Progenitor cell of endocrine pancreas (in vitro differentiated cells): ENCODE data around the gene EYA4. TPM values are rescaled to one million over a fixed set of nuclear protein-coding genes. Genes with fewer than 3 reads are reported as not detected.

Experiments
- DNase-seq: peaks from one replicate; pipeline ENCODE4 v3.0.0; 2021; ENCODE audit warnings: low spot score; ENCODE audit not compliant: unreplicated experiment
- H3K27ac Mint-ChIP-seq: 2 replicates; pipeline ENCODE4 v1.8.0; 2021; ENCODE audit warnings: mild to moderate bottlenecking, moderate library complexity, mixed read lengths
- H3K27me3 Mint-ChIP-seq: 2 replicates; pipeline ENCODE4 v1.8.0; 2021; ENCODE audit warnings: mixed read lengths
- H3K36me3 Mint-ChIP-seq: 2 replicates; pipeline ENCODE4 v1.8.0; 2022; ENCODE audit warnings: mixed read lengths; ENCODE audit not compliant: insufficient read depth
- H3K4me1 Mint-ChIP-seq: 2 replicates; pipeline ENCODE4 v1.8.0; 2021; ENCODE audit warnings: low read depth, mixed read lengths
- H3K4me3 Mint-ChIP-seq: 2 replicates; pipeline ENCODE4 v1.8.0; 2021; ENCODE audit warnings: low read depth, mild to moderate bottlenecking, moderate library complexity, mixed read lengths
- H3K9me3 Mint-ChIP-seq: 2 replicates; pipeline ENCODE4 v1.8.0; 2021; ENCODE audit warnings: low read depth, mixed read lengths
- CTCF ChIP-seq: fragments of 200-600 bp; sonication (generic); IDR thresholded peaks from one replicate; pipeline ENCODE4 v1.5.0; 2021; ENCODE audit warnings: antibody characterized with exemption, mild to moderate bottlenecking; ENCODE audit not compliant: unreplicated experiment
- total RNA-seq: library from RNA; stranded (reverse); gene quantifications from 2 replicates; pipeline ENCODE4 v1.2.1, GENCODE V29; 2021

EYA4 gene
- total RNA-seq, 1 donor from 2014 or later, result 0.41 TPM

GRCh38 chr6:133359256-133359655 lies 118.1 kb downstream of the EYA4 start:
- Mint-ChIP-seq H3K27ac (no peak overlapping the region), H3K4me3 (no peak overlapping the region), H3K4me1 (peaks cover 17% of the 10 kb centered on the region), H3K9me3 (no peaks in the 10 kb centered on the region), H3K36me3 (no peaks in the 10 kb centered on the region), H3K27me3 (peaks cover 4% of the 10 kb centered on the region)
- no peak for TF ChIP-seq CTCF
- no peak for DNase-seq

GRCh38 chr6:133359760-133360159 lies 118.6 kb downstream of the EYA4 start:
- no peak for TF ChIP-seq CTCF
- Mint-ChIP-seq H3K27me3 (peaks cover 4% of the 10 kb centered on the region), H3K4me3 (no peak overlapping the region), H3K36me3 (no peaks in the 10 kb centered on the region), H3K27ac (no peak overlapping the region), H3K9me3 (no peaks in the 10 kb centered on the region), H3K4me1 (peaks cover 17% of the 10 kb centered on the region)
- no peak for DNase-seq

GRCh38 chr6:133360194-133360593 lies 119.0 kb downstream of the EYA4 start:
- no peak for TF ChIP-seq CTCF
- Mint-ChIP-seq H3K4me3 (no peak overlapping the region), H3K27me3 (peaks cover 4% of the 10 kb centered on the region), H3K9me3 (no peaks in the 10 kb centered on the region), H3K36me3 (no peaks in the 10 kb centered on the region), H3K4me1 (peaks cover 17% of the 10 kb centered on the region), H3K27ac (no peak overlapping the region)
- no peak for DNase-seq

GRCh38 chr6:133362813-133363212 lies 121.7 kb downstream of the EYA4 start:
- H3K4me3 Mint-ChIP-seq, result no peak overlapping the region
- no peak for TF ChIP-seq CTCF

GRCh38 chr6:133368664-133369063 lies 127.5 kb downstream of the EYA4 start:
- Mint-ChIP-seq H3K27ac (no peak overlapping the region), H3K4me3 (no peak overlapping the region), H3K9me3 (no peaks in the 10 kb centered on the region), H3K27me3 (no peaks in the 10 kb centered on the region), H3K36me3 (no peaks in the 10 kb centered on the region), H3K4me1 (no peaks in the 10 kb centered on the region)
- no peak for DNase-seq
- no peak for TF ChIP-seq CTCF

More at GRCh38 chr6:133362813-133363212, 121.7 kb downstream of the EYA4 start:
- DNase-seq, result no peak
- Mint-ChIP-seq H3K9me3 (no peaks in the 10 kb centered on the region), H3K36me3 (no peaks in the 10 kb centered on the region), H3K4me1 (peaks cover 14% of the 10 kb centered on the region), H3K27ac (no peak overlapping the region), H3K27me3 (peaks cover 4% of the 10 kb centered on the region)
